G401.6 (cell line): ENCODE results near the gene REPS2.

ENCODE experiments used
- FAIRE-seq: peaks from 2 replicates; lab custom pipeline; 2012; peaks lifted over from hg19 to GRCh38; lab: Jason Lieb, UNC

The REPS2 gene

GRCh38 chrX:17082831-17083230 lies 136.4 kb downstream of the REPS2 start:
- FAIRE-seq = no peak

GRCh38 chrX:17086317-17086716 lies 139.9 kb downstream of the REPS2 start:
- no peak for FAIRE-seq

- no peak for FAIRE-seq
Observed at GRCh38 chrX:17095161-17095560, 148.7 kb downstream of the REPS2 start.

- no peak for FAIRE-seq
Observed at GRCh38 chrX:17098516-17099247, 152.2 kb downstream of the REPS2 start.

GRCh38 chrX:17104433-17104832 lies 158.0 kb downstream of the REPS2 start:
- no peak for FAIRE-seq

- FAIRE-seq = no peak
Observed at GRCh38 chrX:17120816-17121215, 174.4 kb downstream of the REPS2 start.

- FAIRE-seq = no peak
Observed at GRCh38 chrX:17154001-17154400, 207.5 kb downstream of the REPS2 start.

- no peak for FAIRE-seq
Observed at GRCh38 chrX:17160975-17161374, 214.5 kb downstream of the REPS2 start.

GRCh38 chrX:17161991-17162390 lies 215.5 kb downstream of the REPS2 start:
- no peak for FAIRE-seq

GRCh38 chrX:17164079-17164478 lies 217.6 kb downstream of the REPS2 start:
- no peak for FAIRE-seq

GRCh38 chrX:17164941-17165340 lies 218.5 kb downstream of the REPS2 start:
- no peak for FAIRE-seq

- no peak for FAIRE-seq
Observed at GRCh38 chrX:17167915-17168314, 221.5 kb downstream of the REPS2 start.

GRCh38 chrX:17170973-17171372 lies 224.5 kb downstream of the REPS2 start:
- no peak for FAIRE-seq

GRCh38 chrX:17174671-17175070 lies 228.2 kb downstream of the REPS2 start:
- no peak for FAIRE-seq

- FAIRE-seq = no peak
Observed at GRCh38 chrX:17182317-17182716, 235.9 kb downstream of the REPS2 start.

- FAIRE-seq = no peak
Observed at GRCh38 chrX:17183566-17183965, 237.1 kb downstream of the REPS2 start.

GRCh38 chrX:17185431-17185830 lies 239.0 kb downstream of the REPS2 start:
- no peak for FAIRE-seq

GRCh38 chrX:17187136-17187756 lies 240.8 kb downstream of the REPS2 start:
- FAIRE-seq = no peak

GRCh38 chrX:17192106-17192505 lies 245.6 kb downstream of the REPS2 start:
- no peak for FAIRE-seq
